IPS-15b (cell line): Measurements from ENCODE around the gene LDAF1.
"Not testable (repeated sequence)": the region's sequence is repeated elsewhere in the genome, so short reads cannot be mapped to it uniquely, and the experiment has no call there.

Experiments used
- H3K27me3 ChIP-seq: one replicate; pipeline ENCODE4 v1.6.1; 2013; ENCODE audit warnings: low read length; ENCODE audit not compliant: control insufficient read depth, insufficient read depth
- H3K36me3 ChIP-seq: one replicate; pipeline ENCODE4 v1.6.1; 2013; ENCODE audit warnings: low read length; ENCODE audit not compliant: control insufficient read depth, insufficient read depth
- H3K4me1 ChIP-seq: one replicate; pipeline ENCODE4 v1.6.1; 2013; ENCODE audit warnings: mild to moderate bottlenecking, low read length; ENCODE audit not compliant: control insufficient read depth, insufficient read depth
- H3K4me3 ChIP-seq: one replicate; pipeline ENCODE4 v1.5.1; 2013; ENCODE audit warnings: low read depth, low read length
- H3K9ac ChIP-seq: one replicate; pipeline ENCODE4 v1.6.1; 2013; ENCODE audit warnings: low read depth, mild to moderate bottlenecking, low read length
- H3K9me3 ChIP-seq: one replicate; pipeline ENCODE4 v1.6.1; 2013; ENCODE audit warnings: mild to moderate bottlenecking, low read length; ENCODE audit not compliant: control insufficient read depth, insufficient read depth

Gene LDAF1

GRCh38 chr16:21164521-21165168 lies 6.2 kb downstream of the LDAF1 start:
- H3K9me3 ChIP-seq: no peaks in the 10 kb centered on the region
- H3K4me1 ChIP-seq: peaks cover 3% of the 10 kb centered on the region
- peaks cover 24% of the 10 kb centered on the region for H3K36me3 ChIP-seq
- no peak overlapping the region for H3K9ac ChIP-seq
- no peak overlapping the region for H3K4me3 ChIP-seq
- no peaks in the 10 kb centered on the region for H3K27me3 ChIP-seq

- no peak overlapping the region for H3K9ac ChIP-seq
- H3K4me1 ChIP-seq: no peaks in the 10 kb centered on the region
- H3K27me3 ChIP-seq: no peaks in the 10 kb centered on the region
- H3K9me3 ChIP-seq: no peaks in the 10 kb centered on the region
- no peak overlapping the region for H3K4me3 ChIP-seq
- H3K36me3 ChIP-seq: peaks cover 37% of the 10 kb centered on the region
Measured at GRCh38 chr16:21166561-21166961, 8.1 kb downstream of the LDAF1 start.

GRCh38 chr16:21167360-21167759 lies 8.9 kb downstream of the LDAF1 start:
- H3K9ac ChIP-seq: no peak overlapping the region
- no peak overlapping the region for H3K4me3 ChIP-seq
- H3K27me3 ChIP-seq: no peaks in the 10 kb centered on the region
- no peaks in the 10 kb centered on the region for H3K4me1 ChIP-seq
- H3K9me3 ChIP-seq: no peaks in the 10 kb centered on the region
- H3K36me3 ChIP-seq: peaks cover 39% of the 10 kb centered on the region

- Histone ChIP-seq H3K9ac (no peak overlapping the region), H3K36me3 (peaks cover 34% of the 10 kb centered on the region)
Measured at GRCh38 chr16:21167929-21168602, 9.6 kb downstream of the LDAF1 start.

GRCh38 chr16:21169249-21169981 lies 10.9 kb downstream of the LDAF1 start:
- no peaks in the 10 kb centered on the region for H3K27me3 ChIP-seq
- no peak overlapping the region for H3K4me3 ChIP-seq
- peaks cover 36% of the 10 kb centered on the region for H3K36me3 ChIP-seq
- no peaks in the 10 kb centered on the region for H3K4me1 ChIP-seq
- no peaks in the 10 kb centered on the region for H3K9me3 ChIP-seq
- no peak overlapping the region for H3K9ac ChIP-seq

More at GRCh38 chr16:21167929-21168602, 9.6 kb downstream of the LDAF1 start:
- Histone ChIP-seq H3K4me3 (no peak overlapping the region), H3K27me3 (no peaks in the 10 kb centered on the region), H3K9me3 (no peaks in the 10 kb centered on the region), H3K4me1 (no peaks in the 10 kb centered on the region)

GRCh38 chr16:21170116-21170515 lies 11.6 kb downstream of the LDAF1 start:
- H3K36me3 ChIP-seq: peaks cover 40% of the 10 kb centered on the region
- H3K9ac ChIP-seq, H3K4me1 ChIP-seq, H3K9me3 ChIP-seq, H3K27me3 ChIP-seq, H3K4me3 ChIP-seq: not testable (repeated sequence)

GRCh38 chr16:21172650-21173049 lies 14.2 kb downstream of the LDAF1 start:
- Histone ChIP-seq H3K9ac (no peak overlapping the region), H3K4me3 (no peak overlapping the region), H3K27me3 (no peaks in the 10 kb centered on the region), H3K9me3 (no peaks in the 10 kb centered on the region), H3K36me3 (peaks cover 32% of the 10 kb centered on the region), H3K4me1 (no peaks in the 10 kb centered on the region)

- Histone ChIP-seq H3K27me3 (no peaks in the 10 kb centered on the region), H3K9me3 (no peaks in the 10 kb centered on the region), H3K9ac (no peak overlapping the region), H3K4me1 (no peaks in the 10 kb centered on the region), H3K4me3 (no peak overlapping the region), H3K36me3 (peaks cover 45% of the 10 kb centered on the region)
Measured at GRCh38 chr16:21175397-21175796, 16.9 kb downstream of the LDAF1 start.

- H3K27me3 ChIP-seq: no peaks in the 10 kb centered on the region
- H3K36me3 ChIP-seq: peaks cover 45% of the 10 kb centered on the region
- H3K9me3 ChIP-seq: peaks cover 6% of the 10 kb centered on the region
- no peak overlapping the region for H3K4me3 ChIP-seq
- H3K9ac ChIP-seq: no peak overlapping the region
- no peaks in the 10 kb centered on the region for H3K4me1 ChIP-seq
Measured at GRCh38 chr16:21179126-21179982, 20.9 kb downstream of the LDAF1 start.

GRCh38 chr16:21179983-21180365 lies 21.5 kb downstream of the LDAF1 start:
- no peak overlapping the region for H3K4me3 ChIP-seq
- no peaks in the 10 kb centered on the region for H3K4me1 ChIP-seq
- H3K27me3 ChIP-seq: no peaks in the 10 kb centered on the region
- H3K9me3 ChIP-seq: peaks cover 6% of the 10 kb centered on the region
- H3K36me3 ChIP-seq: peaks cover 40% of the 10 kb centered on the region
- no peak overlapping the region for H3K9ac ChIP-seq

- Histone ChIP-seq H3K4me3 (no peak overlapping the region), H3K9me3 (peaks cover 6% of the 10 kb centered on the region), H3K4me1 (peaks cover 3% of the 10 kb centered on the region), H3K36me3 (peaks cover 28% of the 10 kb centered on the region), H3K9ac (no peak overlapping the region), H3K27me3 (peaks cover 5% of the 10 kb centered on the region)
Measured at GRCh38 chr16:21183995-21184394, 25.5 kb downstream of the LDAF1 start.
